HepG2 (cell line): Measurements from ENCODE around the gene RAB3B. TPM values are rescaled to one million over a fixed set of nuclear protein-coding genes. Genes with fewer than 3 reads are reported as not detected.

Experiments used
- ATAC-seq: fragments of 200-7000 bp; cut with Tn5 transposase; 3 replicates; pipeline ENCODE4 v1.9.1; 2020; ENCODE audit warnings: mild to moderate bottlenecking, moderate library complexity
- BruUV-seq: library from RNA; stranded (reverse); fragments of 400-500 nt; replicated peaks from 2 replicates; lab custom pipeline; 2021; lab: Mats Ljungman, UMichigan
- CTCF ChIA-PET: fragments of 300-600 bp; formaldehyde crosslinking; extraction: SDS; loops from one replicate; lab custom pipeline; 2021; ENCODE audit warnings: low total read pairs, inconsistent platforms, low intra/inter-chr PET ratio; lab: Yijun Ruan, JAX
- POLR2A ChIA-PET: fragments of 350-600 bp; sonication (Branson Sonifier 250); formaldehyde crosslinking; loops from one replicate; lab custom pipeline; 2020; ENCODE audit warnings: antibody characterized with exemption, inconsistent platforms; lab: Yijun Ruan, JAX
- DNase-seq: peaks from one replicate; pipeline ENCODE4 v3.0.0-alpha.2; 2015; ENCODE audit warnings: low spot score
- FAIRE-seq: peaks from 3 replicates; lab custom pipeline; 2011; peaks lifted over from hg19 to GRCh38; lab: Jason Lieb, UNC
- H2AFZ ChIP-seq: one replicate; pipeline ENCODE4 v1.6.1; 2011; ENCODE audit warnings: low read length, inconsistent platforms
- H3K27ac ChIP-seq: fragments of 300-600 bp; 3 replicates; pipeline ENCODE4 v1.8.0; 2011; ENCODE audit warnings: mixed run types, mild to moderate bottlenecking, mixed read lengths, low read length, inconsistent platforms; ENCODE audit not compliant: insufficient read depth; ENCODE audit errors: extremely low read length
- H3K27me3 ChIP-seq, 2 experiments: fragments of 200-600 bp in 1 of 2; 2 replicates in 1 of 2; 3 replicates in 1 of 2; pipeline versions ENCODE4 v1.6.0 to v1.8.0; 2011; ENCODE audit warnings: low read length in 2 of 2, mild to moderate bottlenecking in 2 of 2, moderate library complexity in 2 of 2, inconsistent platforms in 1 of 2; ENCODE audit not compliant: insufficient read depth in 2 of 2, control insufficient read depth in 1 of 2
- H3K36me3 ChIP-seq, 2 experiments: fragments of 200-600 bp in 1 of 2; replicated peaks in 1 of 2; 2 replicates in 1 of 2; 3 replicates in 1 of 2; pipeline versions ENCODE4 v1.5.1 to v1.8.0; 2011; ENCODE audit warnings: low read length in 2 of 2, inconsistent platforms in 1 of 2; ENCODE audit not compliant: insufficient read depth in 2 of 2, control insufficient read depth in 1 of 2
- H3K4me1 ChIP-seq: 2 replicates; pipeline ENCODE4 v1.5.1; 2012; ENCODE audit warnings: low read length, inconsistent platforms; ENCODE audit not compliant: insufficient read depth
- H3K4me2 ChIP-seq: 2 replicates; pipeline ENCODE4 v1.6.0; 2011; ENCODE audit warnings: low read depth, low read length, inconsistent platforms
- H3K4me3 ChIP-seq, 3 experiments: fragments of 200-600 bp in 1 of 3; sonication (generic), shearing (Covaris generic) in 1 of 3; replicated peaks in 1 of 3; 2 replicates each; pipeline ENCODE4 v1.5.1; 2011 to 2016; ENCODE audit warnings: low read length in 3 of 3, inconsistent platforms in 2 of 3, low read depth in 2 of 3, mild to moderate bottlenecking in 2 of 3, control low read depth in 1 of 3, mixed read lengths in 1 of 3; ENCODE audit not compliant: insufficient read depth in 1 of 3
- H3K79me2 ChIP-seq: one replicate; pipeline ENCODE4 v1.6.1; 2011; ENCODE audit warnings: low read length, inconsistent platforms; ENCODE audit not compliant: insufficient read depth
- H3K9ac ChIP-seq: 2 replicates; pipeline ENCODE4 v1.6.0; 2011; ENCODE audit warnings: mild to moderate bottlenecking, low read depth, low read length, inconsistent platforms; ENCODE audit not compliant: insufficient read depth
- H3K9me3 ChIP-seq: 2 replicates; pipeline ENCODE4 v1.5.1; 2012; ENCODE audit warnings: mild to moderate bottlenecking, low read length
- H4K20me1 ChIP-seq: 2 replicates; pipeline ENCODE4 v1.6.0; 2011; ENCODE audit warnings: inconsistent platforms, mild to moderate bottlenecking, low read length, moderate library complexity; ENCODE audit not compliant: insufficient read depth
- ARID5B ChIP-seq: IDR thresholded peaks from 2 replicates; pipeline ENCODE4 v1.4.0; 2020; ENCODE audit warnings: mild to moderate bottlenecking, missing genetic modification reagents
- CEBPB ChIP-seq: IDR thresholded peaks from 2 replicates; pipeline ENCODE4 v1.6.1; 2011; ENCODE audit warnings: low read depth, low read length, improper control_type of control experiment, borderline replicate concordance
- CEBPG ChIP-seq: IDR thresholded peaks from 2 replicates; pipeline ENCODE4 v1.6.1; 2016
- ELF1 ChIP-seq: sonication (generic); formaldehyde crosslinking; IDR thresholded peaks from 2 replicates; pipeline ENCODE4 v1.4.0; 2020; ENCODE audit warnings: missing genetic modification reagents
- FOXA3 ChIP-seq: IDR thresholded peaks from 2 replicates; pipeline ENCODE4 v1.6.1; 2016; ENCODE audit warnings: missing genetic modification reagents, missing compliant biosample characterization
- IKZF4 ChIP-seq: sonication (generic); formaldehyde crosslinking; IDR thresholded peaks from 2 replicates; pipeline ENCODE4 v1.5.1; 2020; ENCODE audit warnings: borderline replicate concordance, mild to moderate bottlenecking, low read depth, missing genetic modification reagents; ENCODE audit errors: not compliant biosample characterization
- TCF7 ChIP-seq: sonication (generic); IDR thresholded peaks from 2 replicates; pipeline ENCODE4 v1.6.1; 2016; ENCODE audit warnings: antibody characterized with exemption, low read depth
- ZNF589 ChIP-seq: sonication (generic); formaldehyde crosslinking; conservative IDR thresholded peaks from 2 replicates; pipeline ENCODE4 v1.8.0; 2022; ENCODE audit warnings: mild to moderate bottlenecking, moderate library complexity, missing genetic modification reagents
- ZSCAN22 ChIP-seq: sonication (generic); formaldehyde crosslinking; IDR thresholded peaks from 2 replicates; pipeline ENCODE4 v1.4.0; 2020; ENCODE audit warnings: mild to moderate bottlenecking, missing genetic modification reagents
- WGBS: methylation state at CpG from one replicate; pipeline ENCODE4 v1.1.6; 2017; ENCODE audit warnings: low lambda C conversion rate; 5-methylcytosine and 5-hydroxymethylcytosine counted together
- in situ Hi-C: cut with HindIII; loops from 2 replicates; pipeline ENCODE4 v1.10.0; 2017; ENCODE audit warnings: low pct_unique_long_range_greater_than_20kb; ENCODE audit not compliant: extremely low pct_ligation_motif_present
- intact Hi-C: fragments of 100-400 bp; cut with micrococcal nuclease; formaldehyde crosslinking; loops from one replicate; pipeline ENCODE4 v1.10.0; 2022; ENCODE audit not compliant: unreplicated experiment
- polyA plus RNA-seq, 8 experiments: library from polyadenylated mRNA; depleted of rRNA in 3 of 8; stranded (reverse) in 7 of 8; unstranded in 1 of 8; fragments of >200 nt; fragmentation: Illumina TruSeq in 4 of 8; extraction: Trizol in 4 of 8; gene quantifications; 2 replicates each; pipeline versions ENCODE4 v1.2.1 to v1.2.3, GENCODE V29; 2011 to 2016; ENCODE audit warnings: low read depth in 4 of 8, missing spikeins in 1 of 8, mixed read lengths in 1 of 8; ENCODE audit not compliant: insufficient read depth in 1 of 8
- total RNA-seq, 5 experiments: library from RNA; depleted of rRNA; stranded (reverse); fragments of >200 nt; fragmentation: Illumina TruSeq; extraction: Trizol; gene quantifications; 2 replicates each; pipeline ENCODE4 v1.2.3, GENCODE V29; 2016; ENCODE audit warnings: low read depth in 1 of 5
- TF ChIP-seq, protein P1 (sequence below): sonication (generic); formaldehyde crosslinking; IDR thresholded peaks from 2 replicates; pipeline ENCODE4 v1.4.0; 2020; ENCODE audit warnings: missing genetic modification reagents, borderline replicate concordance

The RAB3B gene
- total and polyA plus RNA-seq, 2 of the 13 experiments (the other 11 are each of a cell fraction or from before 2014, with no cell fraction given) = 1.0 to 1.2 TPM

DNA sequence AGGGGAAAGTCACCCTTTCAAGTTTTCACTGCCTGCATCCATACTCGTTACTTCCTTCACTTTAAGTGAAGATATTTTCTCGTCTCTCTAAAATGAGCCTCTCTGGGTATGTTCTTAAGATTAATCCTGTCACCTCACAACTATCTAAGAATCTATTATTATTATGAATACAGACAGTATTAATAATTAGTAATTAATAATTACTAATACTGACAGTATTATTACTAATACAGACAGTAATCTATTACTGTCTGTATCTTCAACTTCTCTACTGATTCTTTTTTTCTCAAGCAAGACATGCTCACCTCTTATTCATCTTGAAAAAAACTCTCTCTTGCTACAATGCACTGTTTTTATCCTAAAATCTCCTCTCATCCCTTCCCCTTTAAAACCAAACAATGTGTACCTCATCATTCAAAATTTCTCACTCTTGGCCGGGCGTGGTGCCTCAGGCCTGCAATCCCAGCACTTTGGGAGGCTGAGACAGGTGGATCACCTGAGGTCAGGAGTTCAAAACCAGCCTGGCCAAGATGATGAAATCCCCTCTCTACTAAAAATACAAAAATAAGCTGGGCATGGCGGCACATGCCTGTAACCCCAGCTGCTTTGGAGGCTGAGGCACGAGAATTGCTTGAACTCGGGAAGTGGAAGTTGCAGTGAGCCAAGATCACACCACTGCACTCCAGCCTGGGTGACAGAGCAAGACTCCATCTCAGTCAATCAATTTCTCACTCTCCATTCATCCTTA, 119.7 kb downstream of the RAB3B start:
- Histone ChIP-seq H3K4me2 (no peak overlapping the region), H3K4me3 (no peak overlapping the region), H3K9me3 (no peaks in the 10 kb centered on the region), H3K27me3 (no peaks in the 10 kb centered on the region; a peak in 1 of 5 replicates), H3K9ac (no peak overlapping the region), H2AFZ (no peak overlapping the region), H4K20me1 (peaks cover 2% of the 10 kb centered on the region; the same call in 1 of the 2 replicates), H3K36me3 (peaks cover 0 to 6% of the 10 kb centered on the region in 2 experiments; a peak in 1 of 5 replicates), H3K4me1 (peaks cover 32% of the 10 kb centered on the region), H3K79me2 (peaks cover 84% of the 10 kb centered on the region), H3K27ac (no peak overlapping the region)
- no peak for TF ChIP-seq IKZF4
- no peak for TF ChIP-seq ELF1 (CRISPR knock-in tag)
- TF ChIP-seq, protein P1, sequence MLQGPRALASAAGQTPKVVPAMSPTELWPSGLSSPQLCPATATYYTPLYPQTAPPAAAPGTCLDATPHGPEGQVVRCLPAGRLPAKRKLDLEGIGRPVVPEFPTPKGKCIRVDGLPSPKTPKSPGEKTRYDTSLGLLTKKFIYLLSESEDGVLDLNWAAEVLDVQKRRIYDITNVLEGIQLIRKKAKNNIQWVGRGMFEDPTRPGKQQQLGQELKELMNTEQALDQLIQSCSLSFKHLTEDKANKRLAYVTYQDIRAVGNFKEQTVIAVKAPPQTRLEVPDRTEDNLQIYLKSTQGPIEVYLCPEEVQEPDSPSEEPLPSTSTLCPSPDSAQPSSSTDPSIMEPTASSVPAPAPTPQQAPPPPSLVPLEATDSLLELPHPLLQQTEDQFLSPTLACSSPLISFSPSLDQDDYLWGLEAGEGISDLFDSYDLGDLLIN (CRISPR knock-in tag) = no peak
- BruUV-seq = no TSS peak
- WGBS = 95% methylated on average over 7 of the region's 7 CpGs
- DNase-seq (no peak), ATAC-seq (no peak), FAIRE-seq (no peak)
- ChIA-PET CTCF (no interaction called here), POLR2A (no interaction called here)
- intact Hi-C loops = no loop called here
- in situ Hi-C loops = no loop called here

DNA sequence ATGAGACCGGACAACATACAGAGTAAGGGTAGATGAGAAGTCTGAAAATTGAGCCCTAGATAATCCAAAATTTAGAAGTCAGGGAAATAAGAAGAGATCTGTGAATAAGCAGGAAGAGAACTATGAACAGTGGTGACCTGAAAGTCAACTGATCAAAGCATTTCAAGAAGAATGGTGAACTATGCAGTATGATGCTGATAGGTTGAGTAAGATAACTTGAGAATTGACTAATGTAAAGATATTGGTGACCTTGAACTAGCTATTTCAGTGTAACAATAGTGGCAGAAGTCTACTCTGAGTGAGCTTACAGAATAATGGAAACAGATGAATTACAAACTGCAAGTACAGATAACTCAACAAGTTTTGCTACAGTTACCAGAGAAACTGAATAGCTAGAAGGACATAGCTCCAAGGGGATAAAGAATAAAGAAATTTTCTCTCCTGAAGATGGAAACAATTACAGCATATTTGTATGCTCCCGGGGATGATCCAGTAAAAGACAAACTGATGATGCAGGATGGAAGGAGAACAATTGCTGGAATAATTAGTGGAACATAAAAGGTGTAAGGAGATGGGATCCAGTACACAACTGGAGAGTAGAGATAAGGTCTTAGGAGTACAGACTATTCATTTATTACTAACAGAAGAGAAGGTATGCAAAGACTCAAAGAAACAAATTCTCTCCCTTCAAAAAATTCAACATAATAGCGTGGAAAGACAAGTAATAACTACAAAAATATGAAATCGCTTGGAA, 122.8 kb downstream of the RAB3B start:
- Histone ChIP-seq H3K9me3 (no peaks in the 10 kb centered on the region), H3K79me2 (peaks cover 63% of the 10 kb centered on the region), H3K4me2 (peak overlapping the region; percentile 2; the same call in 1 of the 2 replicates), H4K20me1 (no peaks in the 10 kb centered on the region), H3K27ac (no peak overlapping the region), H3K9ac (no peak overlapping the region), H2AFZ (no peak overlapping the region), H3K4me1 (peaks cover 20% of the 10 kb centered on the region), H3K4me3 (no peak overlapping the region), H3K27me3 (no peaks in the 10 kb centered on the region; a peak in 1 of 5 replicates), H3K36me3 (peaks cover 0 to 9% of the 10 kb centered on the region in 2 experiments; a peak in 1 of 5 replicates)
- no peak for FAIRE-seq
- intact Hi-C loops = no loop called here
- 93% methylated on average over 4 of the region's 4 CpGs for WGBS
- CTCF ChIA-PET = no interaction called here
- in situ Hi-C loops = no loop called here
- peak; percentile 61 for ATAC-seq
- BruUV-seq = no TSS peak
- DNase-seq = peak; percentile 65
- POLR2A ChIA-PET = interaction anchor here (1.0 kb wide), 1 partner anchor 10 kb away, joined by 4 read pairs; no protein-coding TSS in a partner anchor
- TF ChIP-seq ZSCAN22 (CRISPR knock-in tag) (no peak), FOXA3 (CRISPR knock-in tag) (0 out of 2 replicates have a peak, but pooled peaks have one; percentile 11), ARID5B (CRISPR knock-in tag) (0 out of 2 replicates have a peak, but pooled peaks have one; percentile 35), CEBPG (CRISPR knock-in tag) (peak; percentile 44; the same call in 1 of the 2 replicates), ZNF589 (CRISPR knock-in tag) (no peak), TCF7 (peak; percentile 17; the same call in 1 of the 2 replicates), CEBPB (peak; percentile 72)
